Epidermal melanocyte (primary cell): Measurements from ENCODE around the gene TMEM30B.
"Not testable (repeated sequence)": the region's sequence is repeated elsewhere in the genome, so short reads cannot be mapped to it uniquely, and the experiment has no call there.

Experiments
- DNase-seq: peaks from one replicate; pipeline ENCODE4 v3.0.0; 2011; ENCODE audit warnings: low spot score; ENCODE audit not compliant: insufficient read length

TMEM30B gene

DNA sequence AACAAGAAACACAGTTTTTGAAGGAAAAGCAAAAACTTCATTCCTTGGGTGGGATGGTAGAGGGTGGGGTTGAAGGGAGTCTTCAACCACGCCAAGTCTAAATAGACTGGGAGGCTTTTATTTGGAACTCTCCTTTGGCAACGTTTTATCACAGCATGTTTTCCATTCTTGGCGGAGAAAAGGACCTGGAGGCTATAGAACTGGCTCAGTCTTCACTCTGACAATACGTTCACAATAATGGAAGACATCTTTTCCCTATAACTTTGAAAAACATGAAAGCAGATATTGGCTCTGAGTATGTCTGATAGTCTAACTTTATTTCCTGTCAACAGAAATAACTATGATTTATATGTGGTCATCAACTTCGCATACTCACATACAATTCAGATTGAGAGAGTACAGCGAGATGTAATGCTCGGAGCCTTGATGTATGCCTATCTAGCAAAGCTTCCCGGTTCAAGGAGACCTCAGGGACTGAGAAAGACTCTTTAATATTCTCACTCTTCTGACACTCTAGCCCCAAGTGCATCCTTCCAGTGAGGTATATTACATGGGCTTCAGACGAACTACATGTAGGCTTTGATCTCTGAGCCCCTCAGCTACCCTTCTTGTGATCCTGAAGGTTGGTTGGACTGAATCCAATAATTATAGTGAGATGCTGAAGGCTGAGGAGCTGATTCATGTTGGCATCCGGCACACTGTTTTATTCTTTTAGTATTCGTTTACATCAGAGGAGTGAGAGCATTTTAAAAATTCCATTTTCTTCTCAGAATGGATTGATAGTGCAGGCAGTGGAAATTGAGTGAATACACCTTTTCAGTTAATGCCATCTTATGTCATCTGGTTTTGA, 14.0 kb downstream of the TMEM30B start:
- no peak for DNase-seq

GRCh38 chr14:61266436-61266835, 14.7 kb downstream of the TMEM30B start:
- no peak for DNase-seq

DNA sequence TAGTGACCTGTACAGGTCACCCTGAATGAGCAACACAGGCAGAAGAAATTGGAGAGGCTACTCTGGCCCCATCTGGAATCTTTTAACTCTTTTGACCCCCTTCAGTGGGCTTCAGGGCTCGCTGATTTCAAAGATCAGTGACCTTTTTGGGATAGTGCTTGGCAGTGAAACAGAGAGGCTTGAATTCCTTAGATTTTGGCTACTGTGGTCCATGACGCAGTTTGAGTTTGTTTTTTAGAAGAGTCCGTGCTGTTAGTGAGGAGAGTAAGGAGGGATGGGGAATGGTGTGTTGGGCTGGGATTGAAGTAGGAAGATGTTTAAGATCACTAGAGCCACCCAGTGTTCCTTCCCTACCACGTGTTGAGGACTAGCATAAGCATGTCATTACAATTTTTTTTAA, 16.5 kb downstream of the TMEM30B start:
- DNase-seq, result no peak

DNA sequence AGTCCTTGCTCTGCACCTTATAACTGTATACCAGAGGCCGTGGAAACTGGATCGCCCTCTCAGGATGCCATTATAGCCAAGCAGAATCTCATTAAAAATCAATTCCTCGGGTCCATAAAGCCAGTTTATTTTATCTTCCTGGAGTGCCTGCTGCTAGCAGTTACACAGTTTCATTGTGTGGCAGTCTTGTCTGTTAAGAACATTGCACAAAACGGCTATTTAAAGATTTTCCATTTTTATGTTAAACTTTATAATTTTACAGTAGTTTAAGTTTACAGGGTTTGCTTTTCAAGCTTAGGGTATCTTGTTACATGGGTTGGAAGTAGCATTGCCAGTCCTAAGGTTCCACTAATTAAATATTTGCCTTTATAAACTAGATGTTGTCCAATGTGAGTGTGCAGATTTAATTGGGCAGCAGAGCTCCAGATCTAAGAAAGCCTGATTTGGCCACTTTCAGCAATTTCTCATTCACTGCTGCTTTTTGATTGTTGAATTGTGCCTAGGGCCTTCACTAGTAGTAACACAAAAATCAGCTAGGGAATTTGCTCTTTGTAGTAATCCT, 17.0 kb downstream of the TMEM30B start:
- DNase-seq, result no peak

GRCh38 chr14:61262082-61262481, 19.1 kb downstream of the TMEM30B start:
- DNase-seq, result no peak

GRCh38 chr14:61260939-61261776, 20.0 kb downstream of the TMEM30B start:
- DNase-seq, result no peak

DNA sequence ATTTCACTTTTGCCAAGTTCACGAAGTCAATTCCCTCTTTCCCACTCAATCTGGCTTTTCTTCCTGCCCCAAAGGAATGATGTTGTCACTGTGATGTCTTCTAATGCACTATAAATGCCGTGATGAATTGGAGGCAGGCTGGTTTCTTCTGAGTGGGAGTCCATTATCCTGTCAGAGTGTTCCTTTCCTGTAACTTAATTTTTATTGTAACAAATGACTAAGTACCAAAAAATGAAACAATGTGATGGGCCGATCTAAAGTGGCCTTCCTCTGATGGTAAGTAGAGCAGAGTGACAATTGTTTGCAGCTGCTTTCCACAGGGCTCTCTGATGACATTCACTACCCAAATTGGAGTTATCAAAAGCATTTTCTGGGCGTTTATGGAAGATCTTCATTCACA, 22.2 kb downstream of the TMEM30B start:
- DNase-seq, result no peak

GRCh38 chr14:61257469-61258057, 23.6 kb downstream of the TMEM30B start:
- DNase-seq, result no peak

- DNase-seq, result no peak
These were observed 24.2 kb downstream of the TMEM30B start for GRCh38 chr14:61256826-61257468.

GRCh38 chr14:61255968-61256367, 25.2 kb downstream of the TMEM30B start:
- DNase-seq, result no peak

DNA sequence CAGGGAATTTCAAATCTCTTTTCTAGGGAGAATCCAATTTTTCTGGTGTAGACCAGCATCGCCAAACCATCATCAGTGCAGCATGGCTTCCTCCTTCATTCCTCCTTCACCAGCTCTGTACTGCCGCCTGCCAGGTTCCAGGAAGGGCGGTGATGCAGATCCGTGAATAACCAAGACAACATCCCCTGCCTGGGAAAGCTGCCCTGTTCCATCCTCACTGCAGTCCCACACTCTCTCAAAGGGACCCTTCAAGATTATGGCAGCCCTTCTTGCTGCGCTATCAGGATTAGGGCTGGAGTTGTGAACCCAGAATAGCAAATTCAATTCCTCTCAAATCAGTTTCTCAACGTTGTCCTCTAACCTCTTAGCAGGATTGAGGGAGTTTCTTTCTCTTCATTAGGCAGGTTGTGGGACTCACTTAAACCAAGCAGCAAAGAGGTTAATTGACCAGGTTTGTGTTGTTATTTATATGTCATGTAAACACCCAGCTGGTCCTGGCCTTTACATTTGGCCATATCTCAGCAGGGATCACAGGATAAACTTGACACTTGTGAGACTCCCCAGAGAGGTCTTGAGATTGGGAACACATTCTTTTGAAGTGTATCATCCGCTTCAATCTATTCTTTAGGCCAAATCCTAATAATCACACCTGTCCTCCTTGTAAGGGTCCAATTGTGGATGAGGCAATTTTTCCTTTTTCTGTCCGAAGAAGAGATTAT, 26.2 kb downstream of the TMEM30B start:
- no peak for DNase-seq

- DNase-seq, result no peak
These were observed 27.9 kb downstream of the TMEM30B start for GRCh38 chr14:61253064-61253738.

GRCh38 chr14:61252369-61253063, 28.6 kb downstream of the TMEM30B start:
- peak; percentile 84 for DNase-seq

GRCh38 chr14:61250063-61250462, 31.1 kb downstream of the TMEM30B start:
- DNase-seq, result no peak

DNA sequence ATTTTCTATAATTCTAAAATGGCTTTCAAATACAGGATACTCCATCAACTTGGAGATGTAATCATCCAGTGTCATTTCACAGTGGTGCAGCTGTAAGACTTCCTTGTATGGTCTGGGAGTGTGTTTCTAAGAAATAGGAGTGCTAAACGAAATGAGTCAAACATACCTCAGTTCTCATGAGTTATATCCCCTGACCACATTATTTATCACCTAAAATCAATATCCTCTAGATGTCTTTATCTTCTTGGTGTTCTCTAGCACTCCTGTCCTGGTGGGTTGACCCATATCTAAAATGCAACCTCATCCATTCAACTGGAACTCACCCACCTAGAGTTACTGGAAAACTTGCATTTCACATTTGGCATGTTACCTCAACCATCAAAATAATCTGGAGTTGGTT, 33.2 kb downstream of the TMEM30B start:
- DNase-seq, result no peak

DNA sequence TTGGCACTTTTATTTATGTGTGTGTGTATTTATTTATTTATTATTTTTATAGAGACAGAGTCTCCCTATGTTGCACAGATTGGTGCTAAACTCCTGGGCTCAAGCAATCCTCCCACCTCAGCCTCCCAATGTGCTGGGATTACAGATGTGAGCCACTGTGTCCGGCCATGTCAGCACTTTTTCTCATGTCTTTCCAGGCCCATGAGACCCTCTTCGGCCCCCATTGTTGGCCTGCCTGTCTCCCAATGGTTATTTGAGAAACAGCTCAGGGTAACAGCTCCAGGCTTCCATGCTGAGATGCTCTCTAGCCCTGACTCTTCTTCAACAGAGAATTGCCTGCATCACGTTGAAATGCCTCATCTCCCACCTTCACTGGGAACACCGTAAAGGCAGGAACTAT, 34.4 kb downstream of the TMEM30B start:
- no peak for DNase-seq

GRCh38 chr14:61244009-61244408, 37.1 kb downstream of the TMEM30B start:
- DNase-seq, result no peak

DNA sequence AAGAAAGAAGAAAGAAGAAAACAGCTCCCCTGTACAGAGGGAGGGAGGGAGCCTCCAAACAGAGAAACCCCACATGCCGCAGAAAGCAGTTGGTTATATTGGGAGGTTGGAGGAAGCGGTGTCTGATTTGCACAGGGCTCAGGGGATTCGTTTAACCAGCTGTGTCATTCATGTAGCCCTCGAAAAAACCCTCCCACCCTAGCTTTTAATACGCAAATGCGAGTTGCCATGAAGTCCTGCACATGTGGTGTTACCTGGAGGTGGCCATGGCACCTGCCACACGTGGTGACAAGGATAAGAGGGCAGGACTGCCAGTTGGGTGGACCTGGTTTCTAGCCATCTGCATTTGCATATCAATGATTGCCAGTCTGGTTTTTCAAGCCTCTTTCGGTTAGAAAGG, 40.9 kb downstream of the TMEM30B start:
- no peak for DNase-seq

GRCh38 chr14:61239285-61239684, 41.9 kb downstream of the TMEM30B start:
- DNase-seq, result not testable (repeated sequence)
